ENCODE data around the gene CUEDC2. TPM values are rescaled to one million over a fixed set of nuclear protein-coding genes. Genes with fewer than 3 reads are reported as not detected.

Gene CUEDC2
- total and polyA plus RNA-seq, 7 experiments from 2014 or later, result 27.0 to 69.0 (median 36.1) TPM

- POLR2A ChIA-PET, result no interaction called here
- Histone ChIP-seq H3K4me3 (ENCODE audit: low read length) (no peak overlapping the region), H3K36me3 (ENCODE audit: control insufficient read depth in 2 of 3, insufficient read depth in 3 of 3, low read length in 3 of 3) (no peaks in the 10 kb centered on the region), H3K27me3 (ENCODE audit: control insufficient read depth in 2 of 2, insufficient read depth in 2 of 2, low read length in 2 of 2) (no peaks in the 10 kb centered on the region), H3K27ac (ENCODE audit: low read depth, low read length) (no peak overlapping the region), H3K4me1 (ENCODE audit: control insufficient read depth in 2 of 2, insufficient read depth in 2 of 2, low read length in 2 of 2) (peaks cover 5 to 6% of the 10 kb centered on the region in 2 donors), H3K9me3 (ENCODE audit: control insufficient read depth in 2 of 3, low read length in 3 of 3) (no peaks in the 10 kb centered on the region)
- H3K36me3 Mint-ChIP-seq, result peaks cover 0 to 3% (median 0%) of the 10 kb centered on the region in 5 donors
- intact Hi-C loops (cut with micrococcal nuclease), result no loop called here
- H3K4me3 Mint-ChIP-seq, result no peak overlapping the region
- H3K9me3 Mint-ChIP-seq, result no peaks in the 10 kb centered on the region
- DNase-seq (no peak), ATAC-seq (no peak)
- CTCF ChIA-PET, result no interaction called here
- H3K4me1 Mint-ChIP-seq, result peaks cover 6 to 31% (median 9%) of the 10 kb centered on the region in 7 donors
- H3K27me3 Mint-ChIP-seq, result no peaks in the 10 kb centered on the region
- H3K27ac Mint-ChIP-seq, result no peak overlapping the region
Measured at GRCh38 chr10:102444851-102445250, 12.5 kb upstream of the CUEDC2 start.

GRCh38 chr10:102438374-102438773, 6.0 kb upstream of the CUEDC2 start:
- Mint-ChIP-seq H3K27ac (peak overlapping the region in 6 of 9 donors; percentile 5 to 95 (median 62)), H3K9me3 (no peaks in the 10 kb centered on the region), H3K27me3 (no peaks in the 10 kb centered on the region), H3K36me3 (peaks cover 0 to 12% (median 0%) of the 10 kb centered on the region in 5 donors), H3K4me3 (peak overlapping the region in 5 of 10 donors; percentile 26 to 93 (median 82)), H3K4me1 (peaks cover 33 to 55% (median 46%) of the 10 kb centered on the region in 7 donors)
- Histone ChIP-seq H3K27ac (ENCODE audit: low read depth, low read length) (peak overlapping the region; percentile 22), H3K36me3 (ENCODE audit: control insufficient read depth in 2 of 3, insufficient read depth in 3 of 3, low read length in 3 of 3) (no peaks in the 10 kb centered on the region), H3K4me3 (ENCODE audit: low read length) (no peak overlapping the region), H3K9me3 (ENCODE audit: control insufficient read depth in 2 of 3, low read length in 3 of 3) (no peaks in the 10 kb centered on the region), H3K4me1 (ENCODE audit: control insufficient read depth in 2 of 2, insufficient read depth in 2 of 2, low read length in 2 of 2) (peaks cover 19 to 35% of the 10 kb centered on the region in 2 donors), H3K27me3 (ENCODE audit: control insufficient read depth in 2 of 2, insufficient read depth in 2 of 2, low read length in 2 of 2) (no peaks in the 10 kb centered on the region)
- intact Hi-C loops (cut with micrococcal nuclease), result loop anchor here in 1 of 2 donors (10.0 kb wide), 1 partner anchor 624 kb away; the partner anchor contains the start of gene OGA
- CTCF ChIA-PET, result no interaction called here
- POLR2A ChIA-PET, result no interaction called here
- DNase-seq (no peak), ATAC-seq (no peak)

- H3K4me1 ChIP-seq (ENCODE audit: control insufficient read depth in 2 of 2, insufficient read depth in 2 of 2, low read length in 2 of 2), result peaks cover 19 to 41% of the 10 kb centered on the region in 2 donors
- no peak overlapping the region for H3K27ac ChIP-seq (ENCODE audit: low read depth, low read length)
- intact Hi-C loops (cut with micrococcal nuclease), result loop anchor here in 1 of 2 donors (10.0 kb wide), 1 partner anchor 623 kb away; the partner anchor contains the start of gene OGA
- ChIA-PET POLR2A (interaction anchor here (8.1 kb wide), 1 partner anchor 15 kb away, joined by 133 read pairs; the partner anchor contains the start of gene FBXL15), CTCF (no interaction called here)
- H3K9me3 Mint-ChIP-seq, result peaks cover 0 to 5% (median 0%) of the 10 kb centered on the region in 11 donors
- H3K27ac Mint-ChIP-seq, result peak overlapping the region in 8 of 9 donors; percentile 13 to 95 (median 77)
- no peaks in the 10 kb centered on the region for H3K9me3 ChIP-seq (ENCODE audit: control insufficient read depth in 2 of 3, low read length in 3 of 3)
- no peaks in the 10 kb centered on the region for H3K27me3 ChIP-seq (ENCODE audit: control insufficient read depth in 2 of 2, insufficient read depth in 2 of 2, low read length in 2 of 2)
- H3K4me1 Mint-ChIP-seq, result peaks cover 41 to 64% (median 53%) of the 10 kb centered on the region in 7 donors
- H3K4me3 Mint-ChIP-seq, result peak overlapping the region; percentile 72 to 94 (median 87)
- no peaks in the 10 kb centered on the region for H3K27me3 Mint-ChIP-seq
- no peak overlapping the region for H3K4me3 ChIP-seq (ENCODE audit: low read length)
- no peaks in the 10 kb centered on the region for H3K36me3 ChIP-seq (ENCODE audit: control insufficient read depth in 2 of 3, insufficient read depth in 3 of 3, low read length in 3 of 3)
- peaks cover 0 to 12% (median 0%) of the 10 kb centered on the region in 5 donors for H3K36me3 Mint-ChIP-seq
- DNase-seq, result no peak
- ATAC-seq, result no peak
Measured at GRCh38 chr10:102437515-102437914, 5.1 kb upstream of the CUEDC2 start.

GRCh38 chr10:102436312-102436711, 3.9 kb upstream of the CUEDC2 start:
- H3K4me3 Mint-ChIP-seq, result peak overlapping the region; percentile 74 to 95 (median 90)
- DNase-seq, result no peak
- no peaks in the 10 kb centered on the region for H3K9me3 ChIP-seq (ENCODE audit: control insufficient read depth in 2 of 3, low read length in 3 of 3)
- POLR2A ChIA-PET, result interaction anchor here (0.6 to 8.1 kb wide), 9 partner anchors 10 to 384 kb away, joined by 3 to 157 read pairs (median 3); partner anchors contain the start of genes C10orf95, FBXL15 and NFKB2
- no peak for ATAC-seq
- peaks cover 0 to 12% (median 0%) of the 10 kb centered on the region in 5 donors for H3K36me3 Mint-ChIP-seq
- H3K9me3 Mint-ChIP-seq, result peaks cover 0 to 6% (median 0%) of the 10 kb centered on the region in 11 donors
- peak overlapping the region; percentile 72 for H3K4me3 ChIP-seq (ENCODE audit: low read length)
- H3K27ac Mint-ChIP-seq, result peak overlapping the region; percentile 78 to 96 (median 91)
- CTCF ChIA-PET, result interaction anchor here (0.8 to 1.2 kb wide), 2 partner anchors 16 to 39 kb away, joined by 3 to 4 read pairs; partner anchors contain the start of gene FBXL15
- H3K27me3 ChIP-seq (ENCODE audit: control insufficient read depth in 2 of 2, insufficient read depth in 2 of 2, low read length in 2 of 2), result no peaks in the 10 kb centered on the region
- H3K27ac ChIP-seq (ENCODE audit: low read depth, low read length), result peak overlapping the region; percentile 80
- no peaks in the 10 kb centered on the region for H3K27me3 Mint-ChIP-seq
- intact Hi-C loops (cut with micrococcal nuclease), result loop anchor here in 1 of 2 donors (10.0 kb wide), 1 partner anchor 622 kb away; the partner anchor contains the start of gene OGA
- H3K4me1 ChIP-seq (ENCODE audit: control insufficient read depth in 2 of 2, insufficient read depth in 2 of 2, low read length in 2 of 2), result peaks cover 28 to 51% of the 10 kb centered on the region in 2 donors
- H3K4me1 Mint-ChIP-seq, result peaks cover 44 to 72% (median 60%) of the 10 kb centered on the region in 7 donors
- H3K36me3 ChIP-seq (ENCODE audit: control insufficient read depth in 2 of 3, insufficient read depth in 3 of 3, low read length in 3 of 3), result no peaks in the 10 kb centered on the region

GRCh38 chr10:102435529-102436233, 3.3 kb upstream of the CUEDC2 start:
- peaks cover 0 to 12% (median 0%) of the 10 kb centered on the region in 5 donors for H3K36me3 Mint-ChIP-seq
- no peaks in the 10 kb centered on the region for H3K27me3 ChIP-seq (ENCODE audit: control insufficient read depth in 2 of 2, insufficient read depth in 2 of 2, low read length in 2 of 2)
- peaks cover 0 to 6% (median 0%) of the 10 kb centered on the region in 11 donors for H3K9me3 Mint-ChIP-seq
- peak overlapping the region; percentile 78 to 96 (median 93) for H3K27ac Mint-ChIP-seq
- peaks cover 28 to 51% of the 10 kb centered on the region in 2 donors for H3K4me1 ChIP-seq (ENCODE audit: control insufficient read depth in 2 of 2, insufficient read depth in 2 of 2, low read length in 2 of 2)
- H3K27ac ChIP-seq (ENCODE audit: low read depth, low read length), result peak overlapping the region; percentile 80
- ATAC-seq (no peak), DNase-seq (peak in 1 of 9 donors; percentile 67)
- H3K27me3 Mint-ChIP-seq, result no peaks in the 10 kb centered on the region
- peak overlapping the region; percentile 74 to 95 (median 90) for H3K4me3 Mint-ChIP-seq
- H3K4me1 Mint-ChIP-seq, result peaks cover 44 to 72% (median 57%) of the 10 kb centered on the region in 7 donors
- H3K36me3 ChIP-seq (ENCODE audit: control insufficient read depth in 2 of 3, insufficient read depth in 3 of 3, low read length in 3 of 3), result no peaks in the 10 kb centered on the region
- ChIA-PET POLR2A (interaction anchor here (0.6 to 8.1 kb wide), 14 partner anchors 9 to 383 kb away, joined by 3 to 157 read pairs (median 4); partner anchors contain the start of genes C10orf95, FBXL15, NFKB2 and NOLC1), CTCF (interaction anchor here (0.8 to 1.4 kb wide), 5 partner anchors 14 to 38 kb away, joined by 3 to 4 read pairs (median 3); partner anchors contain the start of gene FBXL15)
- no peaks in the 10 kb centered on the region for H3K9me3 ChIP-seq (ENCODE audit: control insufficient read depth in 2 of 3, low read length in 3 of 3)
- intact Hi-C loops (cut with micrococcal nuclease), result loop anchor here in 1 of 2 donors (1.0 to 10.0 kb wide), 2 partner anchors 40 to 621 kb away; partner anchors contain the start of genes NFKB2 and OGA
- peak overlapping the region; percentile 72 for H3K4me3 ChIP-seq (ENCODE audit: low read length)

- ATAC-seq (no peak), DNase-seq (no peak)
- ChIA-PET CTCF (interaction anchor here (1.1 to 1.4 kb wide), 3 partner anchors 13 to 26 kb away, joined by 3 to 4 read pairs (median 3); no protein-coding TSS in a partner anchor), POLR2A (interaction anchor here (0.9 to 8.1 kb wide), 9 partner anchors 13 to 283 kb away, joined by 3 to 157 read pairs (median 4); partner anchors contain the start of genes C10orf95, FBXL15 and NOLC1)
- H3K4me1 ChIP-seq (ENCODE audit: control insufficient read depth in 2 of 2, insufficient read depth in 2 of 2, low read length in 2 of 2), result peaks cover 28 to 51% of the 10 kb centered on the region in 2 donors
- peak overlapping the region; percentile 74 to 95 (median 90) for H3K4me3 Mint-ChIP-seq
- peaks cover 44 to 72% (median 55%) of the 10 kb centered on the region in 7 donors for H3K4me1 Mint-ChIP-seq
- H3K27me3 ChIP-seq (ENCODE audit: control insufficient read depth in 2 of 2, insufficient read depth in 2 of 2, low read length in 2 of 2), result no peaks in the 10 kb centered on the region
- H3K9me3 ChIP-seq (ENCODE audit: control insufficient read depth in 2 of 3, low read length in 3 of 3), result no peaks in the 10 kb centered on the region
- peak overlapping the region; percentile 54 for H3K4me3 ChIP-seq (ENCODE audit: low read length)
- H3K27ac ChIP-seq (ENCODE audit: low read depth, low read length), result peak overlapping the region; percentile 80
- H3K27me3 Mint-ChIP-seq, result no peaks in the 10 kb centered on the region
- intact Hi-C loops (cut with micrococcal nuclease), result loop anchor here in 1 of 2 donors (1.0 to 10.0 kb wide), 2 partner anchors 40 to 620 kb away; partner anchors contain the start of genes NFKB2 and OGA
- peak overlapping the region; percentile 78 to 96 (median 93) for H3K27ac Mint-ChIP-seq
- H3K9me3 Mint-ChIP-seq, result peaks cover 0 to 6% (median 0%) of the 10 kb centered on the region in 11 donors
- H3K36me3 Mint-ChIP-seq, result peaks cover 0 to 12% (median 0%) of the 10 kb centered on the region in 5 donors
- no peaks in the 10 kb centered on the region for H3K36me3 ChIP-seq (ENCODE audit: control insufficient read depth in 2 of 3, insufficient read depth in 3 of 3, low read length in 3 of 3)
Measured at GRCh38 chr10:102435133-102435497, 2.7 kb upstream of the CUEDC2 start.

All from naive thymus-derived CD4-positive, alpha-beta T cell (primary cell).